Activated naive CD8-positive, alpha-beta T cell treated with anti-CD3 and anti-CD28 coated beads, Interleukin-2, amount 50 U/mL, for 24 hours (primary cell): Measurements from ENCODE around the gene IQCF2.
"Not testable (repeated sequence)": the region's sequence is repeated elsewhere in the genome, so short reads cannot be mapped to it uniquely, and the experiment has no call there.

Experiments
- ATAC-seq: fragments of 150-1000 bp; cut with Tn5 transposase; one replicate; pipeline ENCODE4 v1.10.0; 2021
- DNase-seq: peaks from one replicate; pipeline ENCODE4 v3.0.0; 2021
- H3K27ac Mint-ChIP-seq: one replicate; pipeline ENCODE4 v1.8.0; 2021; ENCODE audit warnings: mild to moderate bottlenecking, mixed read lengths
- H3K27me3 Mint-ChIP-seq: one replicate; pipeline ENCODE4 v1.8.0; 2021; ENCODE audit warnings: mixed read lengths
- H3K36me3 Mint-ChIP-seq: one replicate; pipeline ENCODE4 v1.8.0; 2021; ENCODE audit warnings: low read depth, mixed read lengths
- H3K4me1 Mint-ChIP-seq: one replicate; pipeline ENCODE4 v1.8.0; 2021; ENCODE audit warnings: mixed read lengths
- H3K4me3 Mint-ChIP-seq: one replicate; pipeline ENCODE4 v1.8.0; 2021; ENCODE audit warnings: mild to moderate bottlenecking, moderate library complexity, mixed read lengths
- H3K9me3 Mint-ChIP-seq: one replicate; pipeline ENCODE4 v1.8.0; 2021; ENCODE audit warnings: mixed read lengths

Gene IQCF2

DNA sequence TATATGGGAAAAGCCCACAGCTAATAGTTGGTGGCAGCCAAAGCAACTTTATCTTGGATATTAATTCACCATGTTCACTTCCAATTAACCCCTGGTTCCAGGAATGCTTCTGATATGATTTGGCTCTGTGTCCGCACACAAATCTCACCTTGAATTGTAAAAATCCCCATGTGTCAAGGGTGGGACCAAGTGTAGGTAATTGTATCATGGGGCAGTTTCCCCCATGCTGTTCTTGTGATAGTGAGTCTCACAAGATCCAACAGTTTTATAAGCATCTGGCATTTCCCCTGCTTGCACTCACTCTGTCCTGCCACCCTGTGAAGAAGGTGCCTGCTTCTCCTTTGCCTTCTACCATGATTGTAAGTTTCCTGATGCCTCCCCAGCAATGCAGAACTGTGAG lies 7.5 kb downstream of the IQCF2 start:
- not testable (repeated sequence) for H3K4me3 Mint-ChIP-seq, ATAC-seq, H3K27me3 Mint-ChIP-seq, H3K36me3 Mint-ChIP-seq, DNase-seq, H3K27ac Mint-ChIP-seq, H3K9me3 Mint-ChIP-seq, H3K4me1 Mint-ChIP-seq

GRCh38 chr3:51869304-51869703 lies 7.9 kb downstream of the IQCF2 start:
- H3K27ac Mint-ChIP-seq: no peak overlapping the region
- H3K9me3 Mint-ChIP-seq: no peaks in the 10 kb centered on the region
- no peak for ATAC-seq
- H3K4me1 Mint-ChIP-seq: peaks cover 2% of the 10 kb centered on the region
- peaks cover 7% of the 10 kb centered on the region for H3K27me3 Mint-ChIP-seq
- no peaks in the 10 kb centered on the region for H3K36me3 Mint-ChIP-seq
- no peak overlapping the region for H3K4me3 Mint-ChIP-seq
- no peak for DNase-seq

GRCh38 chr3:51873253-51873766 lies 11.9 kb downstream of the IQCF2 start:
- Mint-ChIP-seq H3K9me3 (no peaks in the 10 kb centered on the region), H3K36me3 (no peaks in the 10 kb centered on the region), H3K27me3 (peaks cover 3% of the 10 kb centered on the region), H3K27ac (no peak overlapping the region), H3K4me3 (no peak overlapping the region), H3K4me1 (peaks cover 2% of the 10 kb centered on the region)
- DNase-seq (no peak), ATAC-seq (no peak)

GRCh38 chr3:51873876-51874275 lies 12.5 kb downstream of the IQCF2 start:
- peaks cover 2% of the 10 kb centered on the region for H3K4me1 Mint-ChIP-seq
- H3K27ac Mint-ChIP-seq: no peak overlapping the region
- no peaks in the 10 kb centered on the region for H3K36me3 Mint-ChIP-seq
- ATAC-seq (no peak), DNase-seq (no peak)
- no peak overlapping the region for H3K4me3 Mint-ChIP-seq
- no peaks in the 10 kb centered on the region for H3K9me3 Mint-ChIP-seq
- H3K27me3 Mint-ChIP-seq: peaks cover 3% of the 10 kb centered on the region

DNA sequence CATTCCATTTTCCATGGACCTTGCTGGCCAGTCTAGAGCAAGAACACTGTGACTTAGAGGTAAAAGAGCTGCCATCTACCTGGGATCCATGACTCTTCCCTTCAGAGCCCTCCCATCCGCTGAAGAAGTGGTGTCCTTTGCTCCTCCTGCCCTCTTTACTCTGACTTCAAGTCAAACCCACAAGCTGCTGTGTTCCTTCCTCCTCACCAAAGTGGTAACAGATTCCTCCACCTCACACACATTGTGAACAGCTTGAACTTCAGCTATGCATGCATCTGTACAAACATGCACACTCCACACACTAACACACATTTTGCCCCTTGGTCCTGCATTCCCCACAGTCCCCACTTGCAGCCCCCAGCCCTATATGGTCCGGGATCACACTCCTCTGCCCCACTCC lies 13.0 kb downstream of the IQCF2 start:
- ATAC-seq (no peak), DNase-seq (no peak)
- Mint-ChIP-seq H3K4me3 (no peak overlapping the region), H3K27me3 (peaks cover 3% of the 10 kb centered on the region), H3K27ac (no peak overlapping the region), H3K4me1 (peaks cover 2% of the 10 kb centered on the region), H3K9me3 (no peaks in the 10 kb centered on the region), H3K36me3 (no peaks in the 10 kb centered on the region)

GRCh38 chr3:51874889-51875288 lies 13.5 kb downstream of the IQCF2 start:
- Mint-ChIP-seq H3K9me3 (no peaks in the 10 kb centered on the region), H3K36me3 (no peaks in the 10 kb centered on the region), H3K27ac (no peak overlapping the region), H3K4me3 (no peak overlapping the region), H3K4me1 (peaks cover 2% of the 10 kb centered on the region), H3K27me3 (peaks cover 5% of the 10 kb centered on the region)
- DNase-seq (no peak), ATAC-seq (no peak)

DNA sequence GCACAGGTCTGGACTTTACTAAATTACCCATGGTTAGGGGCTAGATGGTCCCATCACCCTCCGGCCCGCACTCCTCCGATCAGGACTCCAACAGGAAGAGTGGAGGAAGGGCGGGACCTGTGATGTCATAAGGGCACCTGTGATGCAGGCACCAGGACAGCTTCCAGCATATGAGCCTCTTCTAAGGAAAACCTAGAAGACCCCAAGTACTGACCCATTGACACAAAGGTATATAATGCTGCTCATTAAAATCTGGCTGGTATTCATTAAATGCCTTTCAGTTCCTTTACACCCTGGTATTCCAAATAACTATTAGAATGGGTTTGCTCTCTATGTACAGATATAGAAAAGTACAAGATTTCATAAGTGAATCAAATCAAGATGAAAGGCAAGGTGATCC lies 14.1 kb downstream of the IQCF2 start, which contains the start of gene IQCF5:
IQCF5 (minus strand) TSS at position 101 of the 400 bp plus-strand sequence; CDS start at position 31, 70 bp downstream.
- Mint-ChIP-seq H3K4me3 (no peak within 1 kb of the TSS), H3K27me3 (peaks cover 10% of the 10 kb centered on the region), H3K4me1 (peaks cover 2% of the 10 kb centered on the region), H3K27ac (no peak within 1 kb of the TSS), H3K36me3 (no peaks in the 10 kb centered on the region), H3K9me3 (no peaks in the 10 kb centered on the region)
- DNase-seq: no peak
- ATAC-seq: no peak

DNA sequence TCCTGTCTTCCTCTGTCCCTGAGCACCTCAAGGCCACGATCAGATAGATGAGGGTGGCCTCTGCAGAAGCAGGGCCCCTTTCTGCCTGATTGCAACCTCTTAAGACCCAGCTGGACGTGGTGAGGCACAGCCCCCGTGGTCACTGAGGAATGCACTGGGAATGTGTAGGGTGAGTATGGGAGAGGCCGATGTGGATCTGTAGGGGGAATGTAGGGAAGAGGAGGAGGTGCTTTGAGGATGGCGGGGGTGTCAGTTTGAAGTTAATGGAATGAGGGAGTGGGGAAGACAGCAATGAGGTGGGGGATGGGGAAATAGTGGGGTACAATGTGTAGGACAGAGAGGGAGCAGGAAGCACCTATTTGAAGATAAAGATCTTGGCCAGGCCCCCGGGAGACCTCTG lies 14.8 kb downstream of the IQCF2 start:
- H3K27me3 Mint-ChIP-seq: peaks cover 11% of the 10 kb centered on the region
- H3K36me3 Mint-ChIP-seq: no peaks in the 10 kb centered on the region
- no peak overlapping the region for H3K4me3 Mint-ChIP-seq
- no peak overlapping the region for H3K27ac Mint-ChIP-seq
- H3K4me1 Mint-ChIP-seq: peaks cover 2% of the 10 kb centered on the region
- no peak for ATAC-seq
- no peaks in the 10 kb centered on the region for H3K9me3 Mint-ChIP-seq
- no peak for DNase-seq

DNA sequence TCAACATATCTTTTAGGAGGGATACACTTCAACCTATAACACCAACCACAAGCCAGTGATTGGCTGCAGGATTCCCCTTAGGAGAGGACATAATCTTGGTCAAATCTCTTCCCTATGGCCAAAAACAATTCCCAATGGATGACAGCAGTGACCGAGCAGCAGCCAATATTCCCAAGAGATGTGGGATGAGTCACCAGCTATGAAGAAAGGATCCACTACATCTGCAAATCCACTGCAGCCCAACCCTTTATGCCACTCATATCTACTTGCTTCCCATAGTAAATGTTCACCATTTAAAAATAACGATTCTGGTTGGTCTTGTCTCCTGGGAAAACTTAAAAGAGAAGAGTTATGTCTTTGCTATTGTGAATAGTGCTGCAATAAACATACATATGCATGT lies 18.5 kb downstream of the IQCF2 start:
- no peaks in the 10 kb centered on the region for H3K4me1 Mint-ChIP-seq
- no peak overlapping the region for H3K27ac Mint-ChIP-seq
- no peaks in the 10 kb centered on the region for H3K9me3 Mint-ChIP-seq
- no peak overlapping the region for H3K4me3 Mint-ChIP-seq
- no peaks in the 10 kb centered on the region for H3K36me3 Mint-ChIP-seq
- DNase-seq (no peak), ATAC-seq (no peak)
- H3K27me3 Mint-ChIP-seq: peaks cover 9% of the 10 kb centered on the region

GRCh38 chr3:51886447-51886846 lies 25.0 kb downstream of the IQCF2 start:
- Mint-ChIP-seq H3K4me3 (no peak overlapping the region), H3K4me1 (peaks cover under 1% of the 10 kb centered on the region), H3K27me3 (peaks cover 8% of the 10 kb centered on the region), H3K27ac (no peak overlapping the region), H3K9me3 (no peaks in the 10 kb centered on the region), H3K36me3 (no peaks in the 10 kb centered on the region)
- DNase-seq: no peak
- ATAC-seq: no peak

DNA sequence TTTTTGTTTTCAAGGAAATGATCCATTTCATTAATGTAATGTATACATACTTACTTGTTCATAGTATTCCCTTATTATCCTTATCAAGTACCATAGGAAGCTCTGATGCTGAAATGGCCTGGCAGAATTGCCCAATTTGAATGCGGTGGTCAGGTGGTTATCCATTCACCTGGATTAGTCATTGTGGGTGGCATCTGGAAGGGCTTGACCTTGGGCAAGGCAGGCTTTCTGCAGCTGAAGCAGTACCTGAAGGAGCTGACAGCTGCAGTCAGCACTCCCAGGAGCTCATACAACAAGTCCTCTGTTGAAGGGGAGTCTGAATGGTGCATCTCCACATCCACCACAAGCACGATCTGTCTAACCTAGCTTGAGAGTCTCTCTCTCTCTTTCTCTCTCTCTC lies 26.2 kb downstream of the IQCF2 start:
- Mint-ChIP-seq H3K27ac (no peak overlapping the region), H3K27me3 (peaks cover 8% of the 10 kb centered on the region), H3K9me3 (no peaks in the 10 kb centered on the region), H3K4me3 (no peak overlapping the region), H3K4me1 (peaks cover 5% of the 10 kb centered on the region), H3K36me3 (no peaks in the 10 kb centered on the region)
- no peak for DNase-seq
- ATAC-seq: no peak

- Mint-ChIP-seq H3K27me3 (peaks cover 8% of the 10 kb centered on the region), H3K27ac (no peak overlapping the region), H3K36me3 (no peaks in the 10 kb centered on the region), H3K4me3 (no peak overlapping the region), H3K9me3 (no peaks in the 10 kb centered on the region), H3K4me1 (peaks cover 5% of the 10 kb centered on the region)
- DNase-seq: no peak
- ATAC-seq: no peak
Observed at GRCh38 chr3:51888463-51889105, 27.2 kb downstream of the IQCF2 start.

DNA sequence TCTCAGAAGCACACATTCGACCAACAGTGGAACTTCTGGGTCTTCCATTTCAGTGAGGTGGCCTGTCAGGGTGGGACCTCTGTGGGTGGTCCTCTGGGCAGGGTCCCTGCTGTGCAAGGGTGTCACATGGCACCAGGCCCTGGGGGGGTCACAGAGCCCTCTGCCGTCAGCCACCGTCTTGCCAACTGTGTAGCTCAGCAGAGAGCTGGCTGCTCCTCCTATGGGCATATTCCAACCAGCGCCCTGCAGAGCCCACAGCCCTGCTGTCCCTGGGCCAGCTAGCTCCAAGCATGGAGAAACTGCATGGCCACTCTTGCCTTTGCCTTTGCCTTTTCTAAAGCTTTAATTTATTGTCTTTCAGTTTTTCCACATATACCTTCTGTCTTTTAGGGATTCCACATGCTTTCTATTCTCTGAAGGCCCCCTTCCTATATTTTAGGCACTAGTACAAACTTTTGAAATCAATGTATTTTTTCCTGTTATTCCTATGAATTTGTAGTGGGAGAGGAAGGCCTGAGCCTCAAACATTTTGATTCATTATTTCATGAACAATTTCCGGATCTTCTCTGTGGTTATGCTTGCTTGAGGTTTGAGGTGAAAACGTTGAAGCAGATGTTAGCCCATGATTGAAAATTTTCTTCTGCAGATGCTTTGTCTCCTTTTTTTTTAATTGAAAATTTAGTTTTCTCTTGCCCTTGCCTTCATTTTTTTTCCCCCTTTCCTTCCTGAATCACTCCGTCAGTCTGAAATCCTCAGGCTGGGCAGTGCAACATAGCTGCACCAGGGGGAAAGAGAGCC lies 30.0 kb downstream of the IQCF2 start:
- Mint-ChIP-seq H3K36me3 (no peaks in the 10 kb centered on the region), H3K27ac (no peak overlapping the region), H3K4me1 (peaks cover 5% of the 10 kb centered on the region), H3K9me3 (no peaks in the 10 kb centered on the region), H3K4me3 (no peak overlapping the region), H3K27me3 (peaks cover 16% of the 10 kb centered on the region)
- ATAC-seq (no peak), DNase-seq (no peak)

DNA sequence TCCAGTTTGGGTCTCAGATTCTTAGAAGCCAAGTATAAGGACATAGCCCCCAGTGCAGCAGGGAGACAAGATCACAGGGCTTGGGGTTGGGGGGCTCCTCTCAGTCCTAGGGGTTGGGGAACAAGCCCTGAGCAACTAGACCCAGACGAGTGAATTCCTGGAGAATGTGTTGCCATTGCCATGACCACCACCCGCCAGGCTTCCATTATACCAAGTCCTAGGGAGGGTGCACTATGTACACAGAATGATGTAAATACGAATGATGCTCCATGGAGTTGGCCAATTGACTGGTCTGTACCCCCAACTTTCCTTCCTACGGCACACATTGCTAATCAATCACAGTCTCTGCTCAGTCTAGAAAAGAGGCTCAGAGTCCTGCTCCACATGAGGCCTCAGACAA lies 33.0 kb downstream of the IQCF2 start:
- Mint-ChIP-seq H3K4me3 (no peak overlapping the region), H3K4me1 (peaks cover 5% of the 10 kb centered on the region), H3K27me3 (peaks cover 36% of the 10 kb centered on the region), H3K36me3 (no peaks in the 10 kb centered on the region), H3K9me3 (no peaks in the 10 kb centered on the region), H3K27ac (no peak overlapping the region)
- DNase-seq (no peak), ATAC-seq (no peak)

GRCh38 chr3:51894939-51895338 lies 33.5 kb downstream of the IQCF2 start:
- peaks cover 7% of the 10 kb centered on the region for H3K4me1 Mint-ChIP-seq
- ATAC-seq (no peak), DNase-seq (no peak)
- H3K9me3 Mint-ChIP-seq: no peaks in the 10 kb centered on the region
- no peaks in the 10 kb centered on the region for H3K36me3 Mint-ChIP-seq
- H3K27ac Mint-ChIP-seq: no peak overlapping the region
- H3K27me3 Mint-ChIP-seq: peaks cover 37% of the 10 kb centered on the region
- H3K4me3 Mint-ChIP-seq: no peak overlapping the region
